SK-N-MC (cell line): Measurements from ENCODE around the gene CFAP161.

Source experiments
- EZH2 ChIP-seq: fragments of 200-600 bp; sonication (generic); IDR thresholded peaks from one replicate; pipeline ENCODE4 v1.6.1; 2017; ENCODE audit warnings: antibody characterized with exemption
- FOXP2 ChIP-seq: optimal IDR thresholded peaks from 2 replicates; pipeline ENCODE3; 2011; ENCODE audit warnings: mild to moderate bottlenecking, moderate library complexity; ENCODE audit not compliant: insufficient read depth; ENCODE audit errors: extremely low read length, control extremely low read depth
- POLR2AphosphoS5 ChIP-seq: IDR thresholded peaks from 2 replicates; pipeline ENCODE4 v1.6.1; 2012; ENCODE audit warnings: mild to moderate bottlenecking, low read depth, low read length, borderline replicate concordance

DNA sequence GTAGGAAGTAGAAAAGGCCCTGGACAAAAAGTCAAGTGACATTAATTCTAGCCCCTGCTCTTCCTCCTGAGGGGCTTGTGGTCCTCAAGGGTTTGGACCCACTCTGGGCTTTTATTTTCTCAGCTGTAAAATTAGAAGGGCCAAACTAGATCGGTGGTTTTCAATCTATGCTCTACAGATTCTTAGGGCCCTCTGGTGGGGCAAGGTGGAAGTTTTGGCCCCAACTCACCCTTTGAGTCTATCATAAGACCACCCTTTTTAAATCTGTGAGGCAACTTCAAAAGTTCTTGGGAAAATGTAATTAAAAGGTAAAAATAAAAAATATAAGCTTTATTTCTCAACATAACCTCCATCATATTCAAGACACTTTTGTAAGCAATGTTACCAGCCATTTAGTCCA lies 25.6 kb upstream of the CFAP161 start:
- TF ChIP-seq EZH2 (no peak), POLR2AphosphoS5 (no peak), FOXP2 (no peak)
